SK-N-SH treated with all-trans-retinoic acid at 6 μM for 48 hours (cell line): ENCODE measurements around the gene MXRA8.

Experiments used
- ATAC-seq: fragments of 200-7000 bp; cut with Tn5 transposase; 3 replicates; pipeline ENCODE4 v1.9.1; 2020; ENCODE audit warnings: mild to moderate bottlenecking, moderate library complexity
- ARNTL ChIP-seq: fragments of 450-650 bp; formaldehyde crosslinking; IDR thresholded peaks from 2 replicates; pipeline ENCODE4 v1.5.0; 2020; ENCODE audit warnings: low read depth, mild to moderate bottlenecking, moderate library complexity, borderline replicate concordance
- BACH2 ChIP-seq: fragments of 250-450 bp; sonication (Bioruptor Pico); IDR thresholded peaks from 2 replicates; pipeline ENCODE4 v1.9.0; 2021; ENCODE audit warnings: mild to moderate bottlenecking, borderline replicate concordance
- CSDC2 ChIP-seq: fragments of 250-450 bp; sonication (Bioruptor Pico); IDR thresholded peaks from 2 replicates; pipeline ENCODE4 v1.5.0; 2020; ENCODE audit warnings: mild to moderate bottlenecking, moderate library complexity
- GLIS3 ChIP-seq: fragments of 250-450 bp; sonication (Bioruptor Pico); IDR thresholded peaks from 2 replicates; pipeline ENCODE4 v1.5.0; 2020; ENCODE audit warnings: mild to moderate bottlenecking, moderate library complexity
- ISL1 ChIP-seq: fragments of 250-450 bp; sonication (Bioruptor Pico); IDR thresholded peaks from 2 replicates; pipeline ENCODE4 v2.1.2; 2022; ENCODE audit warnings: mild to moderate bottlenecking, moderate library complexity
- OSR1 ChIP-seq: fragments of 250-450 bp; sonication (Bioruptor Pico); IDR thresholded peaks from 2 replicates; pipeline ENCODE4 v1.8.0; 2022; ENCODE audit warnings: moderate library complexity, mild to moderate bottlenecking, inconsistent platforms
- PPARA ChIP-seq: fragments of 250-450 bp; sonication (Bioruptor Pico); IDR thresholded peaks from 2 replicates; pipeline ENCODE4 v1.5.0; 2020; ENCODE audit warnings: mild to moderate bottlenecking, borderline replicate concordance
- RARB ChIP-seq: fragments of 250-450 bp; sonication (Bioruptor Pico); IDR thresholded peaks from 2 replicates; pipeline ENCODE4 v1.8.0; 2021; ENCODE audit warnings: mild to moderate bottlenecking, moderate library complexity
- SNAI2 ChIP-seq: fragments of 250-450 bp; sonication (Bioruptor Pico); IDR thresholded peaks from 2 replicates; pipeline ENCODE4 v1.5.0; 2020; ENCODE audit warnings: mild to moderate bottlenecking, moderate library complexity
- TCF4 ChIP-seq: fragments of 250-450 bp; sonication (Bioruptor Pico); IDR thresholded peaks from 2 replicates; pipeline ENCODE4 v1.8.0; 2021; ENCODE audit warnings: mild to moderate bottlenecking, moderate library complexity, borderline replicate concordance
- TOX ChIP-seq: fragments of 250-450 bp; sonication (Bioruptor Pico); IDR thresholded peaks from 2 replicates; pipeline ENCODE4 v1.8.0; 2021; ENCODE audit warnings: mild to moderate bottlenecking, moderate library complexity, borderline replicate concordance
- ZFP3 ChIP-seq: fragments of 250-450 bp; sonication (Bioruptor Pico); IDR thresholded peaks from 2 replicates; pipeline ENCODE4 v1.5.0; 2020; ENCODE audit warnings: mild to moderate bottlenecking, moderate library complexity
- ZFP30 ChIP-seq: fragments of 450-650 bp; formaldehyde crosslinking; IDR thresholded peaks from 2 replicates; pipeline ENCODE4 v1.5.0; 2022; ENCODE audit warnings: mild to moderate bottlenecking, moderate library complexity
- ZNF8 ChIP-seq: fragments of 450-650 bp; formaldehyde crosslinking; IDR thresholded peaks from 2 replicates; pipeline ENCODE4 v1.5.0; 2020; ENCODE audit warnings: mild to moderate bottlenecking, moderate library complexity
- TF ChIP-seq, protein P1 (sequence below): fragments of 250-450 bp; sonication (Bioruptor Pico); IDR thresholded peaks from 2 replicates; pipeline ENCODE4 v1.8.0; 2021; ENCODE audit warnings: low read depth, mild to moderate bottlenecking, moderate library complexity, borderline replicate concordance
- TF ChIP-seq, protein P2 (sequence below): fragments of 250-450 bp; sonication (Bioruptor Pico); IDR thresholded peaks from 2 replicates; pipeline ENCODE4 v1.5.0; 2020; ENCODE audit warnings: mild to moderate bottlenecking, moderate library complexity
- TF ChIP-seq, protein P3 (sequence below): fragments of 250-450 bp; sonication (Bioruptor Pico); IDR thresholded peaks from 2 replicates; pipeline ENCODE4 v1.5.1; 2021; ENCODE audit warnings: mild to moderate bottlenecking, moderate library complexity
- TF ChIP-seq, protein P4 (sequence below): fragments of 250-450 bp; sonication (Bioruptor Pico); IDR thresholded peaks from 2 replicates; pipeline ENCODE4 v1.5.1; 2020; ENCODE audit warnings: low read depth, mild to moderate bottlenecking, moderate library complexity
- TF ChIP-seq, protein P5 (sequence below): fragments of 250-450 bp; sonication (Bioruptor Pico); IDR thresholded peaks from 2 replicates; pipeline ENCODE4 v1.8.0; 2020; ENCODE audit warnings: mild to moderate bottlenecking, moderate library complexity, borderline replicate concordance

Gene MXRA8

DNA sequence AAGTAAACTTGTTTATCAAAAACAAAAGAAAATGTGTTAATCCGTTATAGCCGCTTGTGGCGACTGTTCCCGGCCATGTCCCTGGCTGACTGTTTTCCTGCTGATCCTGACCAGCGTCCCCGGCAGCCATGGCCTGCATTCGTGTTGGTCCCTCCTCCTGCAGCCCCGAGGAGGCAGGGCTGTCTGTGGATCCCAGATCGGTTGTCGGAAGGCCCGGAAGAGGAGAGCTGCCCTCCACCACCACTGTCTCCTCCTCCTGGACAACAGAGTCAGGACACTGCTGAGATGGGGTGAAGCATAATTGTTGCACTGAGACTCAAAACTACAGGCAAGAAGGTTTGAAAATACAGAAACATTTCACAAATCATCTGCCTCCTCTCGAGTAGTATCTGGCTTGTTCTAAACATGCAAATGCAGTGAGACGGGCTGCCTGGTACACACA, 3.6 kb upstream of the MXRA8 start:
- TF ChIP-seq, protein P1, sequence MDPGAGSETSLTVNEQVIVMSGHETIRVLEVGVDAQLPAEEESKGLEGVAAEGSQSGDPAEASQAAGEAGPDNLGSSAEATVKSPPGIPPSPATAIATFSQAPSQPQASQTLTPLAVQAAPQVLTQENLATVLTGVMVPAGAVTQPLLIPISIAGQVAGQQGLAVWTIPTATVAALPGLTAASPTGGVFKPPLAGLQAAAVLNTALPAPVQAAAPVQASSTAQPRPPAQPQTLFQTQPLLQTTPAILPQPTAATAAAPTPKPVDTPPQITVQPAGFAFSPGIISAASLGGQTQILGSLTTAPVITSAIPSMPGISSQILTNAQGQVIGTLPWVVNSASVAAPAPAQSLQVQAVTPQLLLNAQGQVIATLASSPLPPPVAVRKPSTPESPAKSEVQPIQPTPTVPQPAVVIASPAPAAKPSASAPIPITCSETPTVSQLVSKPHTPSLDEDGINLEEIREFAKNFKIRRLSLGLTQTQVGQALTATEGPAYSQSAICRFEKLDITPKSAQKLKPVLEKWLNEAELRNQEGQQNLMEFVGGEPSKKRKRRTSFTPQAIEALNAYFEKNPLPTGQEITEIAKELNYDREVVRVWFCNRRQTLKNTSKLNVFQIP (CRISPR knock-in tag) = no peak
- TF ChIP-seq OSR1 (CRISPR knock-in tag) = no peak
- no peak for TF ChIP-seq RARB (CRISPR knock-in tag)
- no peak for TF ChIP-seq CSDC2 (CRISPR knock-in tag)
- TF ChIP-seq ZFP3 = no peak
- TF ChIP-seq GLIS3 (CRISPR knock-in tag) = no peak
- no peak for TF ChIP-seq ZFP30 (CRISPR knock-in tag)
- TF ChIP-seq ZNF8 = no peak
- TF ChIP-seq, protein P2, sequence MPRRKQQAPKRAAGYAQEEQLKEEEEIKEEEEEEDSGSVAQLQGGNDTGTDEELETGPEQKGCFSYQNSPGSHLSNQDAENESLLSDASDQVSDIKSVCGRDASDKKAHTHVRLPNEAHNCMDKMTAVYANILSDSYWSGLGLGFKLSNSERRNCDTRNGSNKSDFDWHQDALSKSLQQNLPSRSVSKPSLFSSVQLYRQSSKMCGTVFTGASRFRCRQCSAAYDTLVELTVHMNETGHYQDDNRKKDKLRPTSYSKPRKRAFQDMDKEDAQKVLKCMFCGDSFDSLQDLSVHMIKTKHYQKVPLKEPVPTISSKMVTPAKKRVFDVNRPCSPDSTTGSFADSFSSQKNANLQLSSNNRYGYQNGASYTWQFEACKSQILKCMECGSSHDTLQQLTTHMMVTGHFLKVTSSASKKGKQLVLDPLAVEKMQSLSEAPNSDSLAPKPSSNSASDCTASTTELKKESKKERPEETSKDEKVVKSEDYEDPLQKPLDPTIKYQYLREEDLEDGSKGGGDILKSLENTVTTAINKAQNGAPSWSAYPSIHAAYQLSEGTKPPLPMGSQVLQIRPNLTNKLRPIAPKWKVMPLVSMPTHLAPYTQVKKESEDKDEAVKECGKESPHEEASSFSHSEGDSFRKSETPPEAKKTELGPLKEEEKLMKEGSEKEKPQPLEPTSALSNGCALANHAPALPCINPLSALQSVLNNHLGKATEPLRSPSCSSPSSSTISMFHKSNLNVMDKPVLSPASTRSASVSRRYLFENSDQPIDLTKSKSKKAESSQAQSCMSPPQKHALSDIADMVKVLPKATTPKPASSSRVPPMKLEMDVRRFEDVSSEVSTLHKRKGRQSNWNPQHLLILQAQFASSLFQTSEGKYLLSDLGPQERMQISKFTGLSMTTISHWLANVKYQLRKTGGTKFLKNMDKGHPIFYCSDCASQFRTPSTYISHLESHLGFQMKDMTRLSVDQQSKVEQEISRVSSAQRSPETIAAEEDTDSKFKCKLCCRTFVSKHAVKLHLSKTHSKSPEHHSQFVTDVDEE (CRISPR knock-in tag) = no peak
- no peak for TF ChIP-seq TOX (CRISPR knock-in tag)
- no peak for TF ChIP-seq BACH2 (CRISPR knock-in tag)
- TF ChIP-seq PPARA = no peak
- TF ChIP-seq, protein P3, sequence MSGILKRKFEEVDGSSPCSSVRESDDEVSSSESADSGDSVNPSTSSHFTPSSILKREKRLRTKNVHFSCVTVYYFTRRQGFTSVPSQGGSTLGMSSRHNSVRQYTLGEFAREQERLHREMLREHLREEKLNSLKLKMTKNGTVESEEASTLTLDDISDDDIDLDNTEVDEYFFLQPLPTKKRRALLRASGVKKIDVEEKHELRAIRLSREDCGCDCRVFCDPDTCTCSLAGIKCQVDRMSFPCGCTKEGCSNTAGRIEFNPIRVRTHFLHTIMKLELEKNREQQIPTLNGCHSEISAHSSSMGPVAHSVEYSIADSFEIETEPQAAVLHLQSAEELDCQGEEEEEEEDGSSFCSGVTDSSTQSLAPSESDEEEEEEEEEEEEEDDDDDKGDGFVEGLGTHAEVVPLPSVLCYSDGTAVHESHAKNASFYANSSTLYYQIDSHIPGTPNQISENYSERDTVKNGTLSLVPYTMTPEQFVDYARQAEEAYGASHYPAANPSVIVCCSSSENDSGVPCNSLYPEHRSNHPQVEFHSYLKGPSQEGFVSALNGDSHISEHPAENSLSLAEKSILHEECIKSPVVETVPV (CRISPR knock-in tag) = no peak
- TF ChIP-seq, protein P4, sequence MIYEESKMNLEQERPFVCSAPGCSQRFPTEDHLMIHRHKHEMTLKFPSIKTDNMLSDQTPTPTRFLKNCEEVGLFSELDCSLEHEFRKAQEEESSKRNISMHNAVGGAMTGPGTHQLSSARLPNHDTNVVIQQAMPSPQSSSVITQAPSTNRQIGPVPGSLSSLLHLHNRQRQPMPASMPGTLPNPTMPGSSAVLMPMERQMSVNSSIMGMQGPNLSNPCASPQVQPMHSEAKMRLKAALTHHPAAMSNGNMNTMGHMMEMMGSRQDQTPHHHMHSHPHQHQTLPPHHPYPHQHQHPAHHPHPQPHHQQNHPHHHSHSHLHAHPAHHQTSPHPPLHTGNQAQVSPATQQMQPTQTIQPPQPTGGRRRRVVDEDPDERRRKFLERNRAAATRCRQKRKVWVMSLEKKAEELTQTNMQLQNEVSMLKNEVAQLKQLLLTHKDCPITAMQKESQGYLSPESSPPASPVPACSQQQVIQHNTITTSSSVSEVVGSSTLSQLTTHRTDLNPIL (CRISPR knock-in tag) = no peak
- no peak for TF ChIP-seq SNAI2 (CRISPR knock-in tag)
- TF ChIP-seq TCF4 (CRISPR knock-in tag) = no peak
- ATAC-seq = 0 out of 3 replicates have a peak, but pooled peaks have one; percentile 2

DNA sequence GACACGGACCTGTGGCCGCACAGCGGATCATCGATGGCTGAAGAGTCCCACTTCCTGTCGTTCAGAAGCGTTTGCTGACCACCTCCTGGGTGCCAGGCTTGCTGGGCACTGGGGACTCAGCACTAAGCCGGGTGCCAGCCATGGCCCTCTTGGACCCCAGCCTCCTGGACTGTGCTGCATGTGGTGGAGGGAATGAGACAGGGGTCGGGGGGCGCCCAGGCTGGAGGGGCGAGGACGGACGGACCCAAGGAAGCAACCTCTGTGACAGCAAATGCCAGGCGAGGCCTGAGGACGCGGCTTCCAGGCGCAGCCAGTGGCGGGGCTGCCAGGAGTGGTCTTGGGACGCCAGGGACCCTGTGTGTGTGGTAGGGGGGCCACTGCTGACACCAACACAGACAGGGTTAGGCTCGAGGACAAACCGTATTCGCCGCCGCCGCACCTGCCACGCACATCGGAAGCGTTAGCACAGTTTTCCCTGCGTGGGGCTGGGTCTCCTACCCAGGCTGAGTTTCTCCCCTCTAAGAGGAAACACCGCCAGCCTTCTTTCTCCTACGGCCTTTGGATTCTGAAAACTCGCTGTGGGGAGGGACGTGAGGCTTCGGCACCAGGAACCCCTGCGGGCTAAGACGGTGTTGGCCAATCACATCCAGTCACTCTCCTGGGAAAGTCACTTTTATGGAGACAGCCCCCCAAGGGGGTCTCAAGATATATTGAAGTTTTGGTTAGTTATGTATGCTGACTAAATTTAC, 3.1 kb upstream of the MXRA8 start:
- no peak for ATAC-seq
- TF ChIP-seq, protein P2 (CRISPR knock-in tag) = no peak
- no peak for TF ChIP-seq TCF4 (CRISPR knock-in tag)
- TF ChIP-seq, protein P1 (CRISPR knock-in tag) = no peak
- TF ChIP-seq, protein P4 (CRISPR knock-in tag) = no peak
- TF ChIP-seq ARNTL (CRISPR knock-in tag) = no peak
- TF ChIP-seq GLIS3 (CRISPR knock-in tag) = no peak
- TF ChIP-seq SNAI2 (CRISPR knock-in tag) = no peak
- TF ChIP-seq, protein P5, sequence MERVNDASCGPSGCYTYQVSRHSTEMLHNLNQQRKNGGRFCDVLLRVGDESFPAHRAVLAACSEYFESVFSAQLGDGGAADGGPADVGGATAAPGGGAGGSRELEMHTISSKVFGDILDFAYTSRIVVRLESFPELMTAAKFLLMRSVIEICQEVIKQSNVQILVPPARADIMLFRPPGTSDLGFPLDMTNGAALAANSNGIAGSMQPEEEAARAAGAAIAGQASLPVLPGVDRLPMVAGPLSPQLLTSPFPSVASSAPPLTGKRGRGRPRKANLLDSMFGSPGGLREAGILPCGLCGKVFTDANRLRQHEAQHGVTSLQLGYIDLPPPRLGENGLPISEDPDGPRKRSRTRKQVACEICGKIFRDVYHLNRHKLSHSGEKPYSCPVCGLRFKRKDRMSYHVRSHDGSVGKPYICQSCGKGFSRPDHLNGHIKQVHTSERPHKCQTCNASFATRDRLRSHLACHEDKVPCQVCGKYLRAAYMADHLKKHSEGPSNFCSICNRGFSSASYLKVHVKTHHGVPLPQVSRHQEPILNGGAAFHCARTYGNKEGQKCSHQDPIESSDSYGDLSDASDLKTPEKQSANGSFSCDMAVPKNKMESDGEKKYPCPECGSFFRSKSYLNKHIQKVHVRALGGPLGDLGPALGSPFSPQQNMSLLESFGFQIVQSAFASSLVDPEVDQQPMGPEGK (CRISPR knock-in tag) = no peak
- no peak for TF ChIP-seq ISL1
- TF ChIP-seq, protein P3 (CRISPR knock-in tag) = no peak
- TF ChIP-seq RARB (CRISPR knock-in tag) = no peak
- no peak for TF ChIP-seq TOX (CRISPR knock-in tag)
